ENCODE measurements around the gene PDE10A.

The PDE10A gene

GRCh38 chr6:165630544-165630953, 32.5 kb downstream of the PDE10A start:
- no peak overlapping the region for H3K4me3 ChIP-seq (ENCODE audit: severe bottlenecking)
- no peaks in the 10 kb centered on the region for H3K36me3 ChIP-seq (ENCODE audit: low read depth)
- no peak for TF ChIP-seq CTCF (IDR thresholded peaks at IDR 0.05; ENCODE audit: poor library complexity, severe bottlenecking)
- DNase-seq (ENCODE audit: low spot score) = no peak
- H3K27me3 ChIP-seq (ENCODE audit: insufficient read depth, poor library complexity, severe bottlenecking) = no peaks in the 10 kb centered on the region
- no peaks in the 10 kb centered on the region for H3K9me3 ChIP-seq (ENCODE audit: severe bottlenecking)
- no peaks in the 10 kb centered on the region for H3K4me1 ChIP-seq (ENCODE audit: insufficient read depth, poor library complexity, severe bottlenecking)
- no peak overlapping the region for H3K27ac ChIP-seq (ENCODE audit: poor library complexity, severe bottlenecking)
- ATAC-seq (ENCODE audit: low read depth) = no peak

GRCh38 chr6:165628955-165629354, 34.1 kb downstream of the PDE10A start:
- TF ChIP-seq CTCF (IDR thresholded peaks at IDR 0.05; ENCODE audit: poor library complexity, severe bottlenecking) = no peak
- H3K27ac ChIP-seq (ENCODE audit: poor library complexity, severe bottlenecking) = no peak overlapping the region
- ATAC-seq (ENCODE audit: low read depth) = no peak
- H3K27me3 ChIP-seq (ENCODE audit: insufficient read depth, poor library complexity, severe bottlenecking) = no peaks in the 10 kb centered on the region
- H3K36me3 ChIP-seq (ENCODE audit: low read depth) = no peaks in the 10 kb centered on the region
- no peaks in the 10 kb centered on the region for H3K4me1 ChIP-seq (ENCODE audit: insufficient read depth, poor library complexity, severe bottlenecking)
- no peak overlapping the region for H3K4me3 ChIP-seq (ENCODE audit: severe bottlenecking)
- H3K9me3 ChIP-seq (ENCODE audit: severe bottlenecking) = no peaks in the 10 kb centered on the region
- DNase-seq (ENCODE audit: low spot score) = no peak

GRCh38 chr6:165627366-165627765, 35.7 kb downstream of the PDE10A start:
- no peak for TF ChIP-seq CTCF (IDR thresholded peaks at IDR 0.05; ENCODE audit: poor library complexity, severe bottlenecking)
- H3K36me3 ChIP-seq (ENCODE audit: low read depth) = no peaks in the 10 kb centered on the region
- no peak for ATAC-seq (ENCODE audit: low read depth)
- H3K4me3 ChIP-seq (ENCODE audit: severe bottlenecking) = no peak overlapping the region
- DNase-seq (ENCODE audit: low spot score) = no peak
- no peaks in the 10 kb centered on the region for H3K27me3 ChIP-seq (ENCODE audit: insufficient read depth, poor library complexity, severe bottlenecking)
- H3K27ac ChIP-seq (ENCODE audit: poor library complexity, severe bottlenecking) = no peak overlapping the region
- H3K9me3 ChIP-seq (ENCODE audit: severe bottlenecking) = no peaks in the 10 kb centered on the region
- H3K4me1 ChIP-seq (ENCODE audit: insufficient read depth, poor library complexity, severe bottlenecking) = no peaks in the 10 kb centered on the region

GRCh38 chr6:165626711-165627110, 36.3 kb downstream of the PDE10A start:
- ATAC-seq (ENCODE audit: low read depth) (no peak), DNase-seq (ENCODE audit: low spot score) (no peak)
- Histone ChIP-seq H3K27ac (ENCODE audit: poor library complexity, severe bottlenecking) (no peak overlapping the region), H3K27me3 (ENCODE audit: insufficient read depth, poor library complexity, severe bottlenecking) (no peaks in the 10 kb centered on the region), H3K36me3 (ENCODE audit: low read depth) (no peaks in the 10 kb centered on the region), H3K4me3 (ENCODE audit: severe bottlenecking) (no peak overlapping the region), H3K4me1 (ENCODE audit: insufficient read depth, poor library complexity, severe bottlenecking) (no peaks in the 10 kb centered on the region), H3K9me3 (ENCODE audit: severe bottlenecking) (no peaks in the 10 kb centered on the region)
- no peak for TF ChIP-seq CTCF (IDR thresholded peaks at IDR 0.05; ENCODE audit: poor library complexity, severe bottlenecking)

GRCh38 chr6:165624871-165625639, 38.0 kb downstream of the PDE10A start:
- no peaks in the 10 kb centered on the region for H3K4me1 ChIP-seq (ENCODE audit: insufficient read depth, poor library complexity, severe bottlenecking)
- H3K4me3 ChIP-seq (ENCODE audit: severe bottlenecking) = no peak overlapping the region
- H3K27me3 ChIP-seq (ENCODE audit: insufficient read depth, poor library complexity, severe bottlenecking) = no peaks in the 10 kb centered on the region
- no peak overlapping the region for H3K27ac ChIP-seq (ENCODE audit: poor library complexity, severe bottlenecking)
- H3K9me3 ChIP-seq (ENCODE audit: severe bottlenecking) = no peaks in the 10 kb centered on the region
- DNase-seq (ENCODE audit: low spot score) = no peak
- no peak for ATAC-seq (ENCODE audit: low read depth)
- H3K36me3 ChIP-seq (ENCODE audit: low read depth) = no peaks in the 10 kb centered on the region
- TF ChIP-seq CTCF (IDR thresholded peaks at IDR 0.05; ENCODE audit: poor library complexity, severe bottlenecking) = no peak
